ENCODE measurements around the gene RNF19B.

- no peak for TF ChIP-seq CTCF (IDR thresholded peaks at IDR 0.05; ENCODE audit: low read length)
- no peak for TF ChIP-seq EZH2 (optimal IDR thresholded peaks at IDR 0.05; ENCODE audit: low read depth, low read length)
Observed at GRCh38 chr1:32980080-32980479, 15.5 kb upstream of the RNF19B start.

Data from MM.1S (cell line).